Measurements from ENCODE around the gene IMMP2L.

DNA sequence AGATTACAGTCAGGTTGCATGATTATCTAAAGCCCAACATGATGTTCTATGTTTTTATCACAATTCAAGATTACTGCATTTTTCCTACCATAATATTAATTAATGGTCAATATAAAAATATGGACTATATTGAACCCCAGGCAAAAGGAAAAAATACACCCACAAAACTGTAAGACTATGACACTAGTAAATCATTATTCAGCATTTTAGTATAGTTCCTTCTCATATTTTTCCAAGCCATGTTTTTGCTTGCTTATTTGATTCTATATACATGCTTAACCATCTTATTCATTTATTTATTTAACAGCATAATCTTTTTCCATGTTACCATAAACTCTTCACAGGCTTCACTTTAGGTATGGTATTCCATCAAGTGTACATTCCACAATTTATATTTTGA lies 101.6 kb downstream of the IMMP2L start:
- TF ChIP-seq, protein P1, sequence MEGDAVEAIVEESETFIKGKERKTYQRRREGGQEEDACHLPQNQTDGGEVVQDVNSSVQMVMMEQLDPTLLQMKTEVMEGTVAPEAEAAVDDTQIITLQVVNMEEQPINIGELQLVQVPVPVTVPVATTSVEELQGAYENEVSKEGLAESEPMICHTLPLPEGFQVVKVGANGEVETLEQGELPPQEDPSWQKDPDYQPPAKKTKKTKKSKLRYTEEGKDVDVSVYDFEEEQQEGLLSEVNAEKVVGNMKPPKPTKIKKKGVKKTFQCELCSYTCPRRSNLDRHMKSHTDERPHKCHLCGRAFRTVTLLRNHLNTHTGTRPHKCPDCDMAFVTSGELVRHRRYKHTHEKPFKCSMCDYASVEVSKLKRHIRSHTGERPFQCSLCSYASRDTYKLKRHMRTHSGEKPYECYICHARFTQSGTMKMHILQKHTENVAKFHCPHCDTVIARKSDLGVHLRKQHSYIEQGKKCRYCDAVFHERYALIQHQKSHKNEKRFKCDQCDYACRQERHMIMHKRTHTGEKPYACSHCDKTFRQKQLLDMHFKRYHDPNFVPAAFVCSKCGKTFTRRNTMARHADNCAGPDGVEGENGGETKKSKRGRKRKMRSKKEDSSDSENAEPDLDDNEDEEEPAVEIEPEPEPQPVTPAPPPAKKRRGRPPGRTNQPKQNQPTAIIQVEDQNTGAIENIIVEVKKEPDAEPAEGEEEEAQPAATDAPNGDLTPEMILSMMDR (conservative IDR thresholded peaks at IDR 0.05): no peak
- no peak for TF ChIP-seq ZFX (IDR thresholded peaks at IDR 0.05)

All from C4-2B (cell line).